NCI-H1105 (cell line): ENCODE results near the gene SGPP2.
A peak's percentile ranks its signal among the peaks of the same experiment; 100 is the strongest.
"Not testable (repeated sequence)": the region's sequence is repeated elsewhere in the genome, so short reads cannot be mapped to it uniquely, and the experiment has no call there.

Experiments
- DNase-seq: peaks from one replicate; lab custom pipeline; 2025; lab: John Stamatoyannopoulos, UW

The SGPP2 gene

GRCh38 chr2:222427646-222428301 lies 3.4 kb downstream of the SGPP2 start:
- no peak for DNase-seq

- no peak for DNase-seq
Measured at GRCh38 chr2:222430071-222430470, 5.7 kb downstream of the SGPP2 start.

- DNase-seq = no peak
Measured at GRCh38 chr2:222430681-222431080, 6.3 kb downstream of the SGPP2 start.

- DNase-seq = no peak
Measured at GRCh38 chr2:222431869-222432268, 7.5 kb downstream of the SGPP2 start.

GRCh38 chr2:222433332-222434173 lies 9.2 kb downstream of the SGPP2 start:
- DNase-seq = peak; percentile 76

- DNase-seq = no peak
Measured at GRCh38 chr2:222434204-222434603, 9.9 kb downstream of the SGPP2 start.

- not testable (repeated sequence) for DNase-seq
Measured at GRCh38 chr2:222435400-222436039, 11.2 kb downstream of the SGPP2 start.

GRCh38 chr2:222436040-222436413 lies 11.7 kb downstream of the SGPP2 start:
- no peak for DNase-seq

GRCh38 chr2:222439692-222440091 lies 15.3 kb downstream of the SGPP2 start:
- DNase-seq = no peak

- DNase-seq = no peak
Measured at GRCh38 chr2:222440673-222441422, 16.5 kb downstream of the SGPP2 start.

GRCh38 chr2:222442665-222443064 lies 18.3 kb downstream of the SGPP2 start:
- DNase-seq = no peak

GRCh38 chr2:222445227-222445626 lies 20.9 kb downstream of the SGPP2 start:
- no peak for DNase-seq

- DNase-seq = no peak
Measured at GRCh38 chr2:222447131-222447530, 22.8 kb downstream of the SGPP2 start.

GRCh38 chr2:222448748-222449181 lies 24.4 kb downstream of the SGPP2 start:
- no peak for DNase-seq

GRCh38 chr2:222450021-222450420 lies 25.7 kb downstream of the SGPP2 start:
- DNase-seq = no peak

- DNase-seq = no peak
Measured at GRCh38 chr2:222451224-222451674, 26.9 kb downstream of the SGPP2 start.

- no peak for DNase-seq
Measured at GRCh38 chr2:222452422-222452950, 28.1 kb downstream of the SGPP2 start.

GRCh38 chr2:222456479-222457077 lies 32.2 kb downstream of the SGPP2 start:
- DNase-seq = no peak

GRCh38 chr2:222459983-222460382 lies 35.6 kb downstream of the SGPP2 start:
- DNase-seq = no peak

GRCh38 chr2:222465746-222466145 lies 41.4 kb downstream of the SGPP2 start:
- no peak for DNase-seq

GRCh38 chr2:222468346-222468745 lies 44.0 kb downstream of the SGPP2 start:
- no peak for DNase-seq
